Naive B cell (primary cell): ENCODE measurements around the gene EGR4. TPM values are rescaled to one million over a fixed set of nuclear protein-coding genes. Genes with fewer than 3 reads are reported as not detected.
"Not testable (repeated sequence)": the region's sequence is repeated elsewhere in the genome, so short reads cannot be mapped to it uniquely, and the experiment has no call there.

Source experiments
- ATAC-seq, 2 donors: fragments of 150-1000 bp; cut with Tn5 transposase; 2 replicates each; pipeline ENCODE4 v1.10.0; 2021; ENCODE audit warnings: low read depth in 2 of 2, mild to moderate bottlenecking in 2 of 2, moderate library complexity in 2 of 2
- DNase-seq: peaks from one replicate; pipeline ENCODE4 v3.0.0; 2022
- H3K27ac Mint-ChIP-seq, 6 donors: one replicate each; pipeline ENCODE4 v1.8.0; 2020 to 2022; ENCODE audit warnings: mild to moderate bottlenecking in 6 of 6, mixed read lengths in 6 of 6, moderate library complexity in 5 of 6, inconsistent platforms in 2 of 6
- H3K27me3 Mint-ChIP-seq, 3 donors: one replicate each; pipeline ENCODE4 v1.8.0; 2021 to 2022; ENCODE audit warnings: mixed read lengths in 3 of 3, mild to moderate bottlenecking in 1 of 3
- H3K36me3 Mint-ChIP-seq, 2 donors: one replicate each; pipeline ENCODE4 v1.8.0; 2020 to 2022; ENCODE audit warnings: mixed read lengths in 2 of 2, inconsistent platforms in 1 of 2, mild to moderate bottlenecking in 1 of 2
- H3K4me1 Mint-ChIP-seq, 3 donors: one replicate each; pipeline ENCODE4 v1.8.0; 2020 to 2022; ENCODE audit warnings: mixed read lengths in 3 of 3, inconsistent platforms in 1 of 3, mild to moderate bottlenecking in 1 of 3, moderate library complexity in 1 of 3
- H3K4me3 Mint-ChIP-seq, 8 donors: one replicate each; pipeline ENCODE4 v1.8.0; 2020 to 2022; ENCODE audit warnings: mild to moderate bottlenecking in 8 of 8, mixed read lengths in 8 of 8, moderate library complexity in 8 of 8, inconsistent platforms in 2 of 8
- H3K9me3 Mint-ChIP-seq, 7 donors: one replicate each; pipeline ENCODE4 v1.8.0; 2020 to 2022; ENCODE audit warnings: mixed read lengths in 7 of 7, mild to moderate bottlenecking in 5 of 7, inconsistent platforms in 2 of 7, moderate library complexity in 1 of 7
- polyA plus RNA-seq, 6 donors: library from polyadenylated mRNA; unstranded; fragments of 300-500 nt; fragmentation: Illumina TruSeq; gene quantifications; one replicate each; pipeline ENCODE4 v1.2.3, GENCODE V29; 2021; ENCODE audit warnings: low read depth in 6 of 6

Gene EGR4
- polyA plus RNA-seq, 6 donors from 2014 or later, result 0.23 to 0.84 (median 0.49) TPM; not detected in 3

- Mint-ChIP-seq H3K27me3 (peaks cover 0 to 8% (median 5%) of the 10 kb centered on the region in 3 donors), H3K4me1 (peaks cover 7 to 22% (median 22%) of the 10 kb centered on the region in 3 donors), H3K36me3 (peaks cover 0 to 16% of the 10 kb centered on the region in 2 donors), H3K4me3 (no peak overlapping the region), H3K27ac (no peak overlapping the region), H3K9me3 (peaks cover 0 to 2% (median 0%) of the 10 kb centered on the region in 7 donors)
- DNase-seq, result no peak
- no peak for ATAC-seq
Observed at GRCh38 chr2:73266061-73266901, 27.1 kb downstream of the EGR4 start.

- peaks cover 0 to 2% (median 0%) of the 10 kb centered on the region in 7 donors for H3K9me3 Mint-ChIP-seq
- peaks cover 0 to 15% (median 15%) of the 10 kb centered on the region in 3 donors for H3K4me1 Mint-ChIP-seq
- peaks cover 0 to 5% (median 2%) of the 10 kb centered on the region in 3 donors for H3K27me3 Mint-ChIP-seq
- ATAC-seq (no peak), DNase-seq (no peak)
- H3K27ac Mint-ChIP-seq, result peak overlapping the region in 1 of 6 donors; percentile 54
- H3K36me3 Mint-ChIP-seq, result peaks cover 0 to 9% of the 10 kb centered on the region in 2 donors
- peak overlapping the region in 1 of 8 donors; percentile 42 for H3K4me3 Mint-ChIP-seq
Observed at GRCh38 chr2:73265298-73266060, 27.9 kb downstream of the EGR4 start.

- peaks cover 0 to 12% (median 8%) of the 10 kb centered on the region in 3 donors for H3K4me1 Mint-ChIP-seq
- ATAC-seq (no peak), DNase-seq (no peak)
- H3K27ac Mint-ChIP-seq, result no peak overlapping the region
- H3K36me3 Mint-ChIP-seq, result peaks cover 0 to 9% of the 10 kb centered on the region in 2 donors
- H3K4me3 Mint-ChIP-seq, result peak overlapping the region in 1 of 8 donors; percentile 35
- H3K9me3 Mint-ChIP-seq, result no peaks in the 10 kb centered on the region
- H3K27me3 Mint-ChIP-seq, result peaks cover 0 to 2% (median 0%) of the 10 kb centered on the region in 3 donors
Observed at GRCh38 chr2:73264783-73265182, 28.6 kb downstream of the EGR4 start.

GRCh38 chr2:73264332-73264606 lies 29.1 kb downstream of the EGR4 start:
- no peaks in the 10 kb centered on the region for H3K9me3 Mint-ChIP-seq
- peaks cover 3 to 11% (median 8%) of the 10 kb centered on the region in 3 donors for H3K4me1 Mint-ChIP-seq
- no peak overlapping the region for H3K27ac Mint-ChIP-seq
- ATAC-seq (no peak), DNase-seq (no peak)
- H3K36me3 Mint-ChIP-seq, result peaks cover 0 to 11% of the 10 kb centered on the region in 2 donors
- H3K4me3 Mint-ChIP-seq, result no peak overlapping the region
- no peaks in the 10 kb centered on the region for H3K27me3 Mint-ChIP-seq

GRCh38 chr2:73263540-73264331 lies 29.6 kb downstream of the EGR4 start:
- DNase-seq, result no peak
- no peak overlapping the region for H3K27ac Mint-ChIP-seq
- H3K4me1 Mint-ChIP-seq, result peaks cover 3 to 11% (median 8%) of the 10 kb centered on the region in 3 donors
- ATAC-seq, result no peak
- H3K4me3 Mint-ChIP-seq, result no peak overlapping the region
- H3K27me3 Mint-ChIP-seq, result no peaks in the 10 kb centered on the region
- peaks cover 0 to 16% of the 10 kb centered on the region in 2 donors for H3K36me3 Mint-ChIP-seq
- no peaks in the 10 kb centered on the region for H3K9me3 Mint-ChIP-seq

- H3K4me3 Mint-ChIP-seq, H3K4me1 Mint-ChIP-seq, DNase-seq, ATAC-seq, H3K27me3 Mint-ChIP-seq, H3K9me3 Mint-ChIP-seq, H3K27ac Mint-ChIP-seq, H3K36me3 Mint-ChIP-seq: not testable (repeated sequence)
Observed at GRCh38 chr2:73262691-73263429, 30.5 kb downstream of the EGR4 start.

GRCh38 chr2:73262108-73262651 lies 31.2 kb downstream of the EGR4 start:
- Mint-ChIP-seq H3K4me3 (no peak overlapping the region), H3K27ac (no peak overlapping the region), H3K9me3 (no peaks in the 10 kb centered on the region), H3K27me3 (no peaks in the 10 kb centered on the region), H3K4me1 (peaks cover 0 to 5% (median 3%) of the 10 kb centered on the region in 3 donors), H3K36me3 (peaks cover 0 to 7% of the 10 kb centered on the region in 2 donors)
- no peak for DNase-seq
- no peak for ATAC-seq

- H3K9me3 Mint-ChIP-seq, result no peaks in the 10 kb centered on the region
- peak overlapping the region in 2 of 6 donors; percentile 80 to 89 for H3K27ac Mint-ChIP-seq
- H3K36me3 Mint-ChIP-seq, result peaks cover 0 to 7% of the 10 kb centered on the region in 2 donors
- H3K4me3 Mint-ChIP-seq, result no peak overlapping the region
- ATAC-seq, result no peak
- DNase-seq, result no peak
- no peaks in the 10 kb centered on the region for H3K27me3 Mint-ChIP-seq
- peaks cover 0 to 3% (median 0%) of the 10 kb centered on the region in 3 donors for H3K4me1 Mint-ChIP-seq
Observed at GRCh38 chr2:73260338-73260984, 32.9 kb downstream of the EGR4 start.

GRCh38 chr2:73259704-73260337 lies 33.5 kb downstream of the EGR4 start:
- peaks cover 0 to 3% (median 0%) of the 10 kb centered on the region in 3 donors for H3K4me1 Mint-ChIP-seq
- H3K27ac Mint-ChIP-seq, result peak overlapping the region in 1 of 6 donors; percentile 57
- ATAC-seq, result no peak
- H3K9me3 Mint-ChIP-seq, result no peaks in the 10 kb centered on the region
- no peak for DNase-seq
- H3K4me3 Mint-ChIP-seq, result no peak overlapping the region
- H3K27me3 Mint-ChIP-seq, result no peaks in the 10 kb centered on the region
- peaks cover 0 to 7% of the 10 kb centered on the region in 2 donors for H3K36me3 Mint-ChIP-seq

GRCh38 chr2:73259276-73259675 lies 34.1 kb downstream of the EGR4 start:
- H3K27ac Mint-ChIP-seq, result peak overlapping the region in 2 of 6 donors; percentile 8 to 10
- peaks cover 0 to 3% (median 0%) of the 10 kb centered on the region in 3 donors for H3K4me1 Mint-ChIP-seq
- no peaks in the 10 kb centered on the region for H3K27me3 Mint-ChIP-seq
- H3K36me3 Mint-ChIP-seq, result peaks cover 0 to 7% of the 10 kb centered on the region in 2 donors
- ATAC-seq, result no peak
- no peak for DNase-seq
- H3K4me3 Mint-ChIP-seq, result no peak overlapping the region
- no peaks in the 10 kb centered on the region for H3K9me3 Mint-ChIP-seq

GRCh38 chr2:73258913-73259215 lies 34.5 kb downstream of the EGR4 start:
- Mint-ChIP-seq H3K27me3 (no peaks in the 10 kb centered on the region), H3K4me3 (peak overlapping the region in 1 of 8 donors; percentile 52), H3K27ac (peak overlapping the region in 1 of 6 donors; percentile 8), H3K4me1 (peaks cover 0 to 3% (median 0%) of the 10 kb centered on the region in 3 donors), H3K9me3 (no peaks in the 10 kb centered on the region), H3K36me3 (peaks cover 0 to 7% of the 10 kb centered on the region in 2 donors)
- no peak for ATAC-seq
- DNase-seq, result no peak
